ENCODE measurements around the gene NME7. TPM values are rescaled to one million over a fixed set of nuclear protein-coding genes. Genes with fewer than 3 reads are reported as not detected.
"Not testable (repeated sequence)": the region's sequence is repeated elsewhere in the genome, so short reads cannot be mapped to it uniquely, and the experiment has no call there.

The NME7 gene
- total RNA-seq, 1 experiment from 2014 or later = 34.2 TPM

DNA sequence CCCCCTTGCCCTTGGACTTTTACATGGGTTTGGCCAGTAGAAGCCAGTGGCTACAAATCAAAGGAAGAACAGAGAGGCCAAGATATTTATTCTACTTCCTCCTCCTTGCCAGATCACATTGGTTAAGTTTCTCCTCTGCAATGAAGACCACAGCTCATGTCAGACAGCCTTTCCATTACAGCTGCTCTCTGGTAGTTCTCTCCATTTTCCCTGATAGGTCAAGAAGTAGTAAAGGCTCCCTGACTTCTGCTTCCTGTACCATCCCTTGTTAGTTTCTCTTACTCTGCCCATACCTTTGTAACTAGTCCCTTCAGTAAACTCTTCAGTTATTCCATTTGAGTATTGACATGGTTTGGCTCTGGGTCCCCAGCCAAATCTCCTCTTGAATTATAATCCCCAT is 27.8 kb downstream of the NME7 start:
- H3K9me3 ChIP-seq (ENCODE audit: low read depth, low read length, poor library complexity, severe bottlenecking) = no peaks in the 10 kb centered on the region
- no peak for DNase-seq (ENCODE audit: low spot score)
- no peaks in the 10 kb centered on the region for H3K4me1 ChIP-seq (ENCODE audit: insufficient read depth, low read length, poor library complexity, severe bottlenecking)
- no peak overlapping the region for H3K27ac ChIP-seq (ENCODE audit: low read depth, low read length, poor library complexity, severe bottlenecking)
- TF ChIP-seq EZH2 (IDR thresholded peaks at IDR 0.05; ENCODE audit: borderline replicate concordance, low read depth, low read length, poor library complexity, severe bottlenecking) = no peak
- TF ChIP-seq, protein P1, sequence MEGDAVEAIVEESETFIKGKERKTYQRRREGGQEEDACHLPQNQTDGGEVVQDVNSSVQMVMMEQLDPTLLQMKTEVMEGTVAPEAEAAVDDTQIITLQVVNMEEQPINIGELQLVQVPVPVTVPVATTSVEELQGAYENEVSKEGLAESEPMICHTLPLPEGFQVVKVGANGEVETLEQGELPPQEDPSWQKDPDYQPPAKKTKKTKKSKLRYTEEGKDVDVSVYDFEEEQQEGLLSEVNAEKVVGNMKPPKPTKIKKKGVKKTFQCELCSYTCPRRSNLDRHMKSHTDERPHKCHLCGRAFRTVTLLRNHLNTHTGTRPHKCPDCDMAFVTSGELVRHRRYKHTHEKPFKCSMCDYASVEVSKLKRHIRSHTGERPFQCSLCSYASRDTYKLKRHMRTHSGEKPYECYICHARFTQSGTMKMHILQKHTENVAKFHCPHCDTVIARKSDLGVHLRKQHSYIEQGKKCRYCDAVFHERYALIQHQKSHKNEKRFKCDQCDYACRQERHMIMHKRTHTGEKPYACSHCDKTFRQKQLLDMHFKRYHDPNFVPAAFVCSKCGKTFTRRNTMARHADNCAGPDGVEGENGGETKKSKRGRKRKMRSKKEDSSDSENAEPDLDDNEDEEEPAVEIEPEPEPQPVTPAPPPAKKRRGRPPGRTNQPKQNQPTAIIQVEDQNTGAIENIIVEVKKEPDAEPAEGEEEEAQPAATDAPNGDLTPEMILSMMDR (conservative IDR thresholded peaks at IDR 0.05; ENCODE audit: low read depth, low read length) = no peak
- H3K4me3 ChIP-seq (ENCODE audit: low read depth, low read length, poor library complexity, severe bottlenecking) = no peak overlapping the region
- ChIA-PET CTCF (no interaction called here), POLR2A (ENCODE audit: low non-redundant PET) (interaction anchor here (0.7 kb wide), 1 partner anchor 694 kb away, joined by 3 read pairs; no protein-coding TSS in a partner anchor)
- BruUV-seq (replicated peaks) = no TSS peak
- intact Hi-C loops (cut with micrococcal nuclease; ENCODE audit: unreplicated experiment) = loop anchor here (10.0 kb wide), 3 partner anchors 205 to 995 kb away; partner anchors contain the start of gene ATP1B1
- no peaks in the 10 kb centered on the region for H3K36me3 ChIP-seq (ENCODE audit: insufficient read depth, low read length, poor library complexity, severe bottlenecking)
- no peaks in the 10 kb centered on the region for H3K27me3 ChIP-seq (replicated peaks; ENCODE audit: insufficient read depth, low read depth, low read length, poor library complexity)

DNA sequence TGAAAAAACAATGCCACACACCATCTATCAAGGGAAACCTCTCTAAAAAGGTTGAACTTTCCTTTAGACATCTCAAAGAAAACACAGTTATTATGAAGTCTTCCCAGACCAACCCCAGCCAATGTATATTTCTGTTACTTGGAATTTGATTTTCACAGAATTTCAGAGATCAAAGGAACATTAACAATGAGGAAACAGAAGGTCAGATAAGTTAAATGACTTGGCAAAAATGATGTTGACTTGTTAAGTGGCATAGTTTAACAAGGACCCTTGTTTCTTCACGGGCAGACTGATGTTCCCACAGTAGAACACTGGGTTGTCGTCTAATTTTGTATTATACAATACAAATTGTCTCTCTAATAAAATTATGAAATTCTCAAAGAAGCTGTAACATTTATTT is 29.0 kb downstream of the NME7 start:
- ChIA-PET POLR2A (ENCODE audit: low non-redundant PET) (no interaction called here), CTCF (no interaction called here)
- no peaks in the 10 kb centered on the region for H3K36me3 ChIP-seq (ENCODE audit: insufficient read depth, low read length, poor library complexity, severe bottlenecking)
- H3K27ac ChIP-seq (ENCODE audit: low read depth, low read length, poor library complexity, severe bottlenecking) = no peak overlapping the region
- H3K9me3 ChIP-seq (ENCODE audit: low read depth, low read length, poor library complexity, severe bottlenecking) = no peaks in the 10 kb centered on the region
- no peak for DNase-seq (ENCODE audit: low spot score)
- no TSS peak for BruUV-seq (replicated peaks)
- no peak overlapping the region for H3K4me3 ChIP-seq (ENCODE audit: low read depth, low read length, poor library complexity, severe bottlenecking)
- H3K27me3 ChIP-seq (replicated peaks; ENCODE audit: insufficient read depth, low read depth, low read length, poor library complexity) = no peaks in the 10 kb centered on the region
- H3K4me1 ChIP-seq (ENCODE audit: insufficient read depth, low read length, poor library complexity, severe bottlenecking) = no peaks in the 10 kb centered on the region
- no peak for TF ChIP-seq EZH2 (IDR thresholded peaks at IDR 0.05; ENCODE audit: borderline replicate concordance, low read depth, low read length, poor library complexity, severe bottlenecking)
- TF ChIP-seq, protein P1 (conservative IDR thresholded peaks at IDR 0.05; ENCODE audit: low read depth, low read length) = no peak
- intact Hi-C loops (cut with micrococcal nuclease; ENCODE audit: unreplicated experiment) = no loop called here

DNA sequence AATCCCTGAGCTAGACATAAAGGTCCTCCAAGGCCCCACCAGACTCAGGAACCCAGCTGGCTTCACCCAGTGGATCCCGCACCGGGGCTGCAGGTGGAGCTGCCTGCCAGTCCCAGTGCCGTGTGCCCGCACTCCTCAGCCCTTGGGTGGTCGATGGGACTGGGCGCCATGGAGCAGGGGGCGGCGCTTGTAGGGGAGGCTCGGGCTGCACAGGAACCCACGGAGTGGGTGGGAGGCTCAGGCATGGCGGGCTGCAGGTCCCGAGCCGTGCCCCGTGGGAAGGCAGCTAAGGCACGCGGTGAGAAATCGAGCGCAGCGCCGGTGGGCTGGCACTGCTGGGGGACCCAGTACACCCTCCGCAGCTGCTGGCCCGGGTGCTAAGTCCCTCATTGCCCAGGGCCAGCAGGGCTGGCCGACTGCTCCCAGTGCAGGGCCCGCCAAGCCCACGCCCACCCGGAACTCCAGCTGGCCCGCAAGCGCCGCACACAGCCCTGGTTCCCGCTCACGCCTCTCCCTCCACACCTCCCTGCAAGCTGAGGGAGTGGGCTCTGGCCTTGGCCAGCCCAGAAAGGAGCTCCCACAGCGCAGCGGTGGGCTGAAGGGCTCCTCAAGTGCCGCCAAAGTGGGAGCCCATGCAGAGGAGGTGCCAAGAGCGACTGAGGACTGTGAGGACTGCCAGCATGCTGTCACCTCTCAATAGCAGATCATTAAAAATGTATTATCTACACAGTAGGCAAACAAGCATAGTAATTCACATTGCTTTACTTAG is 30.5 kb downstream of the NME7 start:
- H3K27me3 ChIP-seq (replicated peaks; ENCODE audit: insufficient read depth, low read depth, low read length, poor library complexity); BruUV-seq (replicated peaks); intact Hi-C loops (cut with micrococcal nuclease; ENCODE audit: unreplicated experiment); DNase-seq (ENCODE audit: low spot score); CTCF ChIA-PET; H3K9me3 ChIP-seq (ENCODE audit: low read depth, low read length, poor library complexity, severe bottlenecking); POLR2A ChIA-PET (ENCODE audit: low non-redundant PET); H3K36me3 ChIP-seq (ENCODE audit: insufficient read depth, low read length, poor library complexity, severe bottlenecking); H3K27ac ChIP-seq (ENCODE audit: low read depth, low read length, poor library complexity, severe bottlenecking); H3K4me3 ChIP-seq (ENCODE audit: low read depth, low read length, poor library complexity, severe bottlenecking); H3K4me1 ChIP-seq (ENCODE audit: insufficient read depth, low read length, poor library complexity, severe bottlenecking): not testable (repeated sequence)

DNA sequence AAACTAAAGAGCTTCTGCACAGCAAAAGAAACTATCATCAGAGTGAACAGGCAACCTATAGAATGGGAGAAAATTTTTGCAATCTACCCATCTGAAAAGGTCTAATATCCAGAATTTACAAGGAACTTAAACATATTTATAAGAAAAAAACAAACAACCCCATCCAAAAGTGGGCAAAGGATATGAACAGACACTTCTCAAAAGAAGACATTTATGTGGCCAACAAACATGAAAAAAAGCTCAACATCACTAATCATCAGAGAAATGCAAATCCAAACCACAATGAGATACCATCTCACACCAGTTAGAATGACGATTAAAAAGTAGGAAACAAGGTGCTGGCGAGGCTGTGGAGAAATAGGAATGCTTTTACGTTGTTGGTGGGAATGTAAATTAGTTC is 32.9 kb downstream of the NME7 start:
- H3K4me3 ChIP-seq (ENCODE audit: low read depth, low read length, poor library complexity, severe bottlenecking); CTCF ChIA-PET; H3K27me3 ChIP-seq (replicated peaks; ENCODE audit: insufficient read depth, low read depth, low read length, poor library complexity); BruUV-seq (replicated peaks); POLR2A ChIA-PET (ENCODE audit: low non-redundant PET); DNase-seq (ENCODE audit: low spot score); H3K9me3 ChIP-seq (ENCODE audit: low read depth, low read length, poor library complexity, severe bottlenecking); H3K4me1 ChIP-seq (ENCODE audit: insufficient read depth, low read length, poor library complexity, severe bottlenecking); H3K36me3 ChIP-seq (ENCODE audit: insufficient read depth, low read length, poor library complexity, severe bottlenecking); H3K27ac ChIP-seq (ENCODE audit: low read depth, low read length, poor library complexity, severe bottlenecking); intact Hi-C loops (cut with micrococcal nuclease; ENCODE audit: unreplicated experiment): not testable (repeated sequence)

All from A673 (cell line).